Stromal cell of bone marrow (primary cell): ENCODE results near the gene MCRIP2.

ENCODE experiments used
- DNase-seq: peaks from one replicate; pipeline ENCODE4 v3.0.0-alpha.2; 2012; ENCODE audit warnings: low read depth

MCRIP2 gene

GRCh38 chr16:670485-671352 is 29.1 kb downstream of the MCRIP2 start:
- no peak for DNase-seq

GRCh38 chr16:671353-672131 is 29.9 kb downstream of the MCRIP2 start:
- DNase-seq = no peak

- no peak for DNase-seq
Observed at GRCh38 chr16:672371-672770, 30.7 kb downstream of the MCRIP2 start.

GRCh38 chr16:672851-673250 is 31.2 kb downstream of the MCRIP2 start:
- no peak for DNase-seq

- DNase-seq = no peak
Observed at GRCh38 chr16:673399-673991, 31.9 kb downstream of the MCRIP2 start.

GRCh38 chr16:674214-674881 is 32.7 kb downstream of the MCRIP2 start:
- DNase-seq = no peak

- no peak for DNase-seq
Observed at GRCh38 chr16:674968-675883, 33.6 kb downstream of the MCRIP2 start, which contains the start of gene RHBDL1. Gene RHBDL1, plus strand, starts transcription at chr16:675671. Its CDS starts 120 bp downstream, at chr16:675791.

GRCh38 chr16:675884-676564 is 34.4 kb downstream of the MCRIP2 start:
- no peak for DNase-seq

- DNase-seq = no peak
Observed at GRCh38 chr16:676565-676902, 34.9 kb downstream of the MCRIP2 start.

- no peak for DNase-seq
Observed at GRCh38 chr16:676913-677312, 35.3 kb downstream of the MCRIP2 start.

GRCh38 chr16:677316-678190 is 35.9 kb downstream of the MCRIP2 start:
- DNase-seq = no peak

GRCh38 chr16:678209-678857 is 36.7 kb downstream of the MCRIP2 start:
- DNase-seq = no peak

- DNase-seq = no peak
Observed at GRCh38 chr16:678858-679813, 37.5 kb downstream of the MCRIP2 start.

- DNase-seq = peak; percentile 68
Observed at GRCh38 chr16:679814-680624, 38.4 kb downstream of the MCRIP2 start, which contains the start of gene STUB1. Gene STUB1, plus strand, starts transcription at chr16:680410. Its CDS starts 116 bp downstream, at chr16:680526.

- no peak for DNase-seq
Observed at GRCh38 chr16:680625-680945, 39.0 kb downstream of the MCRIP2 start.

GRCh38 chr16:680967-681745 is 39.5 kb downstream of the MCRIP2 start:
- DNase-seq = peak; percentile 43
